Measurements from ENCODE around the gene TUT4. TPM values are rescaled to one million over a fixed set of nuclear protein-coding genes. Genes with fewer than 3 reads are reported as not detected.

TUT4 gene
- total RNA-seq, 3 donors from 2014 or later = 44.2 to 85.3 (median 68.8) TPM

- Histone ChIP-seq H3K27ac (no peak overlapping the region), H3K36me3 (no peaks in the 10 kb centered on the region), H3K9me3 (no peaks in the 10 kb centered on the region), H3K4me3 (no peak overlapping the region), H3K4me1 (no peaks in the 10 kb centered on the region), H3K27me3 (no peaks in the 10 kb centered on the region)
- no peak for DNase-seq (ENCODE audit: low spot score in 2 of 2)
- intact Hi-C loops (cut with DNase I; ENCODE audit: low total_unique reads) = no loop called here
- TF ChIP-seq POLR2A (IDR thresholded peaks at IDR 0.05) (no peak), POLR2AphosphoS5 (IDR thresholded peaks at IDR 0.05) (no peak), CTCF (IDR thresholded peaks at IDR 0.05) (no peak)
These were observed 45.9 kb downstream of the TUT4 start for GRCh38 chr1:52506920-52507546.

- H3K27ac ChIP-seq = no peak overlapping the region
- TF ChIP-seq POLR2AphosphoS5 (IDR thresholded peaks at IDR 0.05) = no peak
- TF ChIP-seq CTCF (IDR thresholded peaks at IDR 0.05) = no peak
- no peak for TF ChIP-seq POLR2A (IDR thresholded peaks at IDR 0.05)
- DNase-seq (ENCODE audit: low spot score in 2 of 2) = no peak
- H3K4me1 ChIP-seq = no peaks in the 10 kb centered on the region
- H3K27me3 ChIP-seq = no peaks in the 10 kb centered on the region
- H3K4me3 ChIP-seq = no peak overlapping the region
- intact Hi-C loops (cut with DNase I; ENCODE audit: low total_unique reads) = no loop called here
- H3K9me3 ChIP-seq = no peaks in the 10 kb centered on the region
- H3K36me3 ChIP-seq = no peaks in the 10 kb centered on the region
These were observed 46.5 kb downstream of the TUT4 start for GRCh38 chr1:52506349-52506748.

GRCh38 chr1:52504720-52505119 is 48.2 kb downstream of the TUT4 start:
- H3K27me3 ChIP-seq = no peaks in the 10 kb centered on the region
- H3K27ac ChIP-seq = no peak overlapping the region
- H3K4me1 ChIP-seq = no peaks in the 10 kb centered on the region
- no peaks in the 10 kb centered on the region for H3K9me3 ChIP-seq
- DNase-seq (ENCODE audit: low spot score in 2 of 2) = no peak
- H3K4me3 ChIP-seq = no peak overlapping the region
- TF ChIP-seq POLR2AphosphoS5 (IDR thresholded peaks at IDR 0.05) = no peak
- TF ChIP-seq CTCF (IDR thresholded peaks at IDR 0.05) = no peak
- TF ChIP-seq POLR2A (IDR thresholded peaks at IDR 0.05) = no peak
- H3K36me3 ChIP-seq = no peaks in the 10 kb centered on the region
- intact Hi-C loops (cut with DNase I; ENCODE audit: low total_unique reads) = no loop called here

GRCh38 chr1:52503706-52504105 is 49.2 kb downstream of the TUT4 start:
- no peak for DNase-seq (ENCODE audit: low spot score in 2 of 2)
- H3K9me3 ChIP-seq = no peaks in the 10 kb centered on the region
- H3K27me3 ChIP-seq = no peaks in the 10 kb centered on the region
- no peak overlapping the region for H3K27ac ChIP-seq
- no peak overlapping the region for H3K4me3 ChIP-seq
- H3K4me1 ChIP-seq = no peaks in the 10 kb centered on the region
- no peaks in the 10 kb centered on the region for H3K36me3 ChIP-seq
- TF ChIP-seq POLR2AphosphoS5 (IDR thresholded peaks at IDR 0.05) = no peak
- no peak for TF ChIP-seq CTCF (IDR thresholded peaks at IDR 0.05)
- TF ChIP-seq POLR2A (IDR thresholded peaks at IDR 0.05) = no peak
- intact Hi-C loops (cut with DNase I; ENCODE audit: low total_unique reads) = no loop called here

GRCh38 chr1:52502789-52503188 is 50.1 kb downstream of the TUT4 start:
- H3K27ac ChIP-seq = no peak overlapping the region
- no peak for DNase-seq (ENCODE audit: low spot score in 2 of 2)
- H3K4me1 ChIP-seq = no peaks in the 10 kb centered on the region

More at GRCh38 chr1:52502789-52503188, 50.1 kb downstream of the TUT4 start:
- Histone ChIP-seq H3K4me3 (no peak overlapping the region), H3K9me3 (no peaks in the 10 kb centered on the region), H3K36me3 (no peaks in the 10 kb centered on the region), H3K27me3 (no peaks in the 10 kb centered on the region)
- intact Hi-C loops (cut with DNase I; ENCODE audit: low total_unique reads) = no loop called here
- no peak for TF ChIP-seq POLR2A (IDR thresholded peaks at IDR 0.05)
- no peak for TF ChIP-seq POLR2AphosphoS5 (IDR thresholded peaks at IDR 0.05)
- no peak for TF ChIP-seq CTCF (IDR thresholded peaks at IDR 0.05)

All from breast epithelium (tissue), 4 donors.